ENCODE measurements around the gene HGFAC. TPM values are rescaled to one million over a fixed set of nuclear protein-coding genes. Genes with fewer than 3 reads are reported as not detected.
A peak's percentile ranks its signal among the peaks of the same experiment; 100 is the strongest.

The HGFAC gene
- total RNA-seq, 2 donors from 2014 or later, result not detected

GRCh38 chr4:3442959-3443749 lies 1.4 kb downstream of the HGFAC start:
- Histone ChIP-seq H3K4me3 (no peak overlapping the region), H3K36me3 (no peaks in the 10 kb centered on the region), H3K4me1 (peaks cover 0 to 8% of the 10 kb centered on the region in 2 donors), H3K27me3 (no peaks in the 10 kb centered on the region), H3K9me3 (no peaks in the 10 kb centered on the region), H3K27ac (no peak overlapping the region)
- peak; percentile 99 to 100 for TF ChIP-seq CTCF (IDR thresholded peaks at IDR 0.05)
- DNase-seq (ENCODE audit: low spot score), result no peak

GRCh38 chr4:3443750-3444309 lies 2.1 kb downstream of the HGFAC start:
- Histone ChIP-seq H3K27me3 (no peaks in the 10 kb centered on the region), H3K36me3 (no peaks in the 10 kb centered on the region), H3K27ac (no peak overlapping the region), H3K4me1 (peaks cover 0 to 8% of the 10 kb centered on the region in 2 donors), H3K9me3 (no peaks in the 10 kb centered on the region), H3K4me3 (no peak overlapping the region)
- DNase-seq (ENCODE audit: low spot score), result no peak
- TF ChIP-seq CTCF (IDR thresholded peaks at IDR 0.05), result peak in 1 of 2 donors; percentile 23

GRCh38 chr4:3444351-3445110 lies 2.8 kb downstream of the HGFAC start:
- DNase-seq (ENCODE audit: low spot score), result no peak

GRCh38 chr4:3445111-3445820 lies 3.5 kb downstream of the HGFAC start:
- Histone ChIP-seq H3K4me3 (no peak overlapping the region), H3K27me3 (no peaks in the 10 kb centered on the region), H3K9me3 (no peaks in the 10 kb centered on the region), H3K36me3 (no peaks in the 10 kb centered on the region), H3K4me1 (peaks cover 0 to 8% of the 10 kb centered on the region in 2 donors), H3K27ac (no peak overlapping the region)
- TF ChIP-seq CTCF (IDR thresholded peaks at IDR 0.05), result no peak
- no peak for DNase-seq (ENCODE audit: low spot score)

More at GRCh38 chr4:3444351-3445110, 2.8 kb downstream of the HGFAC start:
- no peak for TF ChIP-seq CTCF (IDR thresholded peaks at IDR 0.05)
- Histone ChIP-seq H3K27me3 (no peaks in the 10 kb centered on the region), H3K36me3 (no peaks in the 10 kb centered on the region), H3K9me3 (no peaks in the 10 kb centered on the region), H3K27ac (no peak overlapping the region), H3K4me3 (no peak overlapping the region), H3K4me1 (peaks cover 0 to 8% of the 10 kb centered on the region in 2 donors)

GRCh38 chr4:3445829-3446545 lies 4.2 kb downstream of the HGFAC start:
- H3K4me3 ChIP-seq, result no peak overlapping the region
- no peaks in the 10 kb centered on the region for H3K9me3 ChIP-seq
- peaks cover 0 to 8% of the 10 kb centered on the region in 2 donors for H3K4me1 ChIP-seq
- DNase-seq (ENCODE audit: low spot score), result no peak
- no peaks in the 10 kb centered on the region for H3K36me3 ChIP-seq
- TF ChIP-seq CTCF (IDR thresholded peaks at IDR 0.05), result no peak
- H3K27me3 ChIP-seq, result no peaks in the 10 kb centered on the region
- H3K27ac ChIP-seq, result no peak overlapping the region
